ENCODE data around the gene CDH23.

The CDH23 gene

GRCh38 chr10:71630168-71630567, 233.4 kb downstream of the CDH23 start:
- no peak for DNase-seq

- DNase-seq, result no peak
These were observed 234.5 kb downstream of the CDH23 start for GRCh38 chr10:71631007-71631861.

- DNase-seq, result no peak
These were observed 235.6 kb downstream of the CDH23 start for GRCh38 chr10:71632200-71632820.

GRCh38 chr10:71632896-71633600, 236.3 kb downstream of the CDH23 start:
- no peak for DNase-seq

- no peak for DNase-seq
These were observed 237.2 kb downstream of the CDH23 start for GRCh38 chr10:71633920-71634319.

GRCh38 chr10:71634531-71635164, 237.9 kb downstream of the CDH23 start:
- no peak for DNase-seq

GRCh38 chr10:71635251-71635866, 238.6 kb downstream of the CDH23 start:
- no peak for DNase-seq

GRCh38 chr10:71635867-71636266, 239.1 kb downstream of the CDH23 start:
- DNase-seq, result no peak

- no peak for DNase-seq
These were observed 239.9 kb downstream of the CDH23 start for GRCh38 chr10:71636588-71636987.

GRCh38 chr10:71637305-71637704, 240.6 kb downstream of the CDH23 start:
- no peak for DNase-seq

GRCh38 chr10:71638064-71638821, 241.5 kb downstream of the CDH23 start:
- DNase-seq, result peak; percentile 82

GRCh38 chr10:71638822-71639719, 242.4 kb downstream of the CDH23 start:
- no peak for DNase-seq

- DNase-seq, result no peak
These were observed 243.9 kb downstream of the CDH23 start for GRCh38 chr10:71640607-71641006.

- DNase-seq, result no peak
These were observed 244.7 kb downstream of the CDH23 start for GRCh38 chr10:71641449-71641848.

- DNase-seq, result no peak
These were observed 245.3 kb downstream of the CDH23 start for GRCh38 chr10:71641986-71642385.

GRCh38 chr10:71643904-71644303, 247.2 kb downstream of the CDH23 start:
- DNase-seq, result no peak

GRCh38 chr10:71644307-71645180, 247.8 kb downstream of the CDH23 start:
- no peak for DNase-seq

GRCh38 chr10:71645185-71645584, 248.5 kb downstream of the CDH23 start:
- DNase-seq, result no peak

GRCh38 chr10:71646037-71646436, 249.3 kb downstream of the CDH23 start:
- no peak for DNase-seq
